WTC11 (cell line): Measurements from ENCODE around the gene TMEM245.

Source experiments
- ATF1 ChIP-seq: sonication (generic); formaldehyde crosslinking; IDR thresholded peaks from 2 replicates; pipeline ENCODE4 v1.8.1; 2023; ENCODE audit warnings: mild to moderate bottlenecking, moderate library complexity, missing genetic modification reagents
- ETV6 ChIP-seq: sonication (generic); formaldehyde crosslinking; IDR thresholded peaks from 2 replicates; pipeline ENCODE4 v1.8.1; 2022; ENCODE audit warnings: mild to moderate bottlenecking, missing genetic modification reagents
- FOXJ3 ChIP-seq: sonication (generic); formaldehyde crosslinking; IDR thresholded peaks from 2 replicates; pipeline ENCODE4 v1.9.0; 2021; ENCODE audit warnings: missing genetic modification reagents, mild to moderate bottlenecking, borderline replicate concordance
- TF ChIP-seq, protein P1 (sequence below): sonication (generic); formaldehyde crosslinking; conservative IDR thresholded peaks from 2 replicates; pipeline ENCODE4 v1.8.1; 2023; ENCODE audit warnings: mild to moderate bottlenecking, low read depth, missing genetic modification reagents, moderate library complexity
- TF ChIP-seq, protein P2 (sequence below): fragments of 200-600 bp; IDR thresholded peaks from 2 replicates; pipeline ENCODE4 v1.8.0; 2022; ENCODE audit warnings: antibody characterized with exemption
- TF ChIP-seq, protein P3 (sequence below): sonication (generic); formaldehyde crosslinking; IDR thresholded peaks from 2 replicates; pipeline ENCODE4 v1.8.1; 2023; ENCODE audit warnings: mild to moderate bottlenecking, moderate library complexity, missing genetic modification reagents
- TF ChIP-seq, protein P4 (sequence below): sonication (generic); formaldehyde crosslinking; IDR thresholded peaks from 2 replicates; pipeline ENCODE4 v1.8.0; 2023; ENCODE audit warnings: mild to moderate bottlenecking, missing genetic modification reagents

DNA sequence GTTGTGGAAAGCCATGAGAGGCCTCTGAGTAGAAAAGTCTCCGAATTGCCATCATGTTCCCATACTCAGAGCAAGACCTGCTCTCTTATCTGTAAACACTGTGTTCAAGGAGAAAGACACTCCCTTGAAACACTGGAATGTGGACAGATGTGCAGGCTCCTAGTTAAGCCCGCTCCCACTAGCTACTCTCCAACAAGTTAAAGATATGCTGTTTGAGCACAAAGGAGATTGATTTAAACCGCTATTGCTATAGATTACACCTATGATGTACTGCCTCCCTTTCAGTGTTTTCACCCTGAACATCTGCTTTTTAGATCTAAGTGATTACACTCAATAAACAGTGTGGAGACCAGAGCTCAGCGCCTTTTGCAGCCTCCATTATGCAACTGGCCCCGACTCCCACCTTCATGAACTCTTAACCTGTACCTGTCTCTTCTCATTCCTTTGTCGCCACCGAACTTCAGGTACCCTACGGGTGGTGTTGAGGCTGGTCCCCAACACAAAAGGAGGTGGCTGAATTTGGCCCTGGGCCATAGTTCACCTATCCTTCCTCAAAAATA is 47.5 kb downstream of the TMEM245 start:
- TF ChIP-seq, protein P1, sequence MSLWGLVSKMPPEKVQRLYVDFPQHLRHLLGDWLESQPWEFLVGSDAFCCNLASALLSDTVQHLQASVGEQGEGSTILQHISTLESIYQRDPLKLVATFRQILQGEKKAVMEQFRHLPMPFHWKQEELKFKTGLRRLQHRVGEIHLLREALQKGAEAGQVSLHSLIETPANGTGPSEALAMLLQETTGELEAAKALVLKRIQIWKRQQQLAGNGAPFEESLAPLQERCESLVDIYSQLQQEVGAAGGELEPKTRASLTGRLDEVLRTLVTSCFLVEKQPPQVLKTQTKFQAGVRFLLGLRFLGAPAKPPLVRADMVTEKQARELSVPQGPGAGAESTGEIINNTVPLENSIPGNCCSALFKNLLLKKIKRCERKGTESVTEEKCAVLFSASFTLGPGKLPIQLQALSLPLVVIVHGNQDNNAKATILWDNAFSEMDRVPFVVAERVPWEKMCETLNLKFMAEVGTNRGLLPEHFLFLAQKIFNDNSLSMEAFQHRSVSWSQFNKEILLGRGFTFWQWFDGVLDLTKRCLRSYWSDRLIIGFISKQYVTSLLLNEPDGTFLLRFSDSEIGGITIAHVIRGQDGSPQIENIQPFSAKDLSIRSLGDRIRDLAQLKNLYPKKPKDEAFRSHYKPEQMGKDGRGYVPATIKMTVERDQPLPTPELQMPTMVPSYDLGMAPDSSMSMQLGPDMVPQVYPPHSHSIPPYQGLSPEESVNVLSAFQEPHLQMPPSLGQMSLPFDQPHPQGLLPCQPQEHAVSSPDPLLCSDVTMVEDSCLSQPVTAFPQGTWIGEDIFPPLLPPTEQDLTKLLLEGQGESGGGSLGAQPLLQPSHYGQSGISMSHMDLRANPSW, result no peak
- TF ChIP-seq, protein P2, sequence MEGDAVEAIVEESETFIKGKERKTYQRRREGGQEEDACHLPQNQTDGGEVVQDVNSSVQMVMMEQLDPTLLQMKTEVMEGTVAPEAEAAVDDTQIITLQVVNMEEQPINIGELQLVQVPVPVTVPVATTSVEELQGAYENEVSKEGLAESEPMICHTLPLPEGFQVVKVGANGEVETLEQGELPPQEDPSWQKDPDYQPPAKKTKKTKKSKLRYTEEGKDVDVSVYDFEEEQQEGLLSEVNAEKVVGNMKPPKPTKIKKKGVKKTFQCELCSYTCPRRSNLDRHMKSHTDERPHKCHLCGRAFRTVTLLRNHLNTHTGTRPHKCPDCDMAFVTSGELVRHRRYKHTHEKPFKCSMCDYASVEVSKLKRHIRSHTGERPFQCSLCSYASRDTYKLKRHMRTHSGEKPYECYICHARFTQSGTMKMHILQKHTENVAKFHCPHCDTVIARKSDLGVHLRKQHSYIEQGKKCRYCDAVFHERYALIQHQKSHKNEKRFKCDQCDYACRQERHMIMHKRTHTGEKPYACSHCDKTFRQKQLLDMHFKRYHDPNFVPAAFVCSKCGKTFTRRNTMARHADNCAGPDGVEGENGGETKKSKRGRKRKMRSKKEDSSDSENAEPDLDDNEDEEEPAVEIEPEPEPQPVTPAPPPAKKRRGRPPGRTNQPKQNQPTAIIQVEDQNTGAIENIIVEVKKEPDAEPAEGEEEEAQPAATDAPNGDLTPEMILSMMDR, result no peak
- TF ChIP-seq ATF1 (CRISPR knock-in tag), result no peak
- no peak for TF ChIP-seq ETV6 (CRISPR knock-in tag)
- no peak for TF ChIP-seq FOXJ3
- TF ChIP-seq, protein P3, sequence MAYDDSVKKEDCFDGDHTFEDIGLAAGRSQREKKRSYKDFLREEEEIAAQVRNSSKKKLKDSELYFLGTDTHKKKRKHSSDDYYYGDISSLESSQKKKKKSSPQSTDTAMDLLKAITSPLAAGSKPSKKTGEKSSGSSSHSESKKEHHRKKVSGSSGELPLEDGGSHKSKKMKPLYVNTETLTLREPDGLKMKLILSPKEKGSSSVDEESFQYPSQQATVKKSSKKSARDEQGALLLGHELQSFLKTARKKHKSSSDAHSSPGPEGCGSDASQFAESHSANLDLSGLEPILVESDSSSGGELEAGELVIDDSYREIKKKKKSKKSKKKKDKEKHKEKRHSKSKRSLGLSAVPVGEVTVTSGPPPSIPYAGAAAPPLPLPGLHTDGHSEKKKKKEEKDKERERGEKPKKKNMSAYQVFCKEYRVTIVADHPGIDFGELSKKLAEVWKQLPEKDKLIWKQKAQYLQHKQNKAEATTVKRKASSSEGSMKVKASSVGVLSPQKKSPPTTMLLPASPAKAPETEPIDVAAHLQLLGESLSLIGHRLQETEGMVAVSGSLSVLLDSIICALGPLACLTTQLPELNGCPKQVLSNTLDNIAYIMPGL, result no peak
- TF ChIP-seq, protein P4, sequence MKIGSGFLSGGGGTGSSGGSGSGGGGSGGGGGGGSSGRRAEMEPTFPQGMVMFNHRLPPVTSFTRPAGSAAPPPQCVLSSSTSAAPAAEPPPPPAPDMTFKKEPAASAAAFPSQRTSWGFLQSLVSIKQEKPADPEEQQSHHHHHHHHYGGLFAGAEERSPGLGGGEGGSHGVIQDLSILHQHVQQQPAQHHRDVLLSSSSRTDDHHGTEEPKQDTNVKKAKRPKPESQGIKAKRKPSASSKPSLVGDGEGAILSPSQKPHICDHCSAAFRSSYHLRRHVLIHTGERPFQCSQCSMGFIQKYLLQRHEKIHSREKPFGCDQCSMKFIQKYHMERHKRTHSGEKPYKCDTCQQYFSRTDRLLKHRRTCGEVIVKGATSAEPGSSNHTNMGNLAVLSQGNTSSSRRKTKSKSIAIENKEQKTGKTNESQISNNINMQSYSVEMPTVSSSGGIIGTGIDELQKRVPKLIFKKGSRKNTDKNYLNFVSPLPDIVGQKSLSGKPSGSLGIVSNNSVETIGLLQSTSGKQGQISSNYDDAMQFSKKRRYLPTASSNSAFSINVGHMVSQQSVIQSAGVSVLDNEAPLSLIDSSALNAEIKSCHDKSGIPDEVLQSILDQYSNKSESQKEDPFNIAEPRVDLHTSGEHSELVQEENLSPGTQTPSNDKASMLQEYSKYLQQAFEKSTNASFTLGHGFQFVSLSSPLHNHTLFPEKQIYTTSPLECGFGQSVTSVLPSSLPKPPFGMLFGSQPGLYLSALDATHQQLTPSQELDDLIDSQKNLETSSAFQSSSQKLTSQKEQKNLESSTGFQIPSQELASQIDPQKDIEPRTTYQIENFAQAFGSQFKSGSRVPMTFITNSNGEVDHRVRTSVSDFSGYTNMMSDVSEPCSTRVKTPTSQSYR, result no peak
